H1 (cell line): ENCODE data around the gene GPR87. TPM values are rescaled to one million over a fixed set of nuclear protein-coding genes. Genes with fewer than 3 reads are reported as not detected.

ENCODE experiments used
- CTBP2 ChIP-seq: IDR thresholded peaks from 2 replicates; pipeline ENCODE4 v1.7.0; 2011; ENCODE audit warnings: borderline replicate concordance, mild to moderate bottlenecking, moderate library complexity, mixed read lengths, low read length; ENCODE audit not compliant: insufficient read depth, insufficient read length
- EZH2 ChIP-seq: fragments of 200-600 bp; sonication (generic); IDR thresholded peaks from 2 replicates; pipeline ENCODE4 v1.7.1; 2012; ENCODE audit warnings: low read depth, mild to moderate bottlenecking, moderate library complexity, low read length, inconsistent platforms; ENCODE audit not compliant: severe bottlenecking
- HDAC2 ChIP-seq, 2 experiments: fragments of 300-600 bp in 1 of 2; sonication (generic) in 1 of 2; IDR thresholded peaks; 2 replicates each; pipeline ENCODE4 v1.6.1; 2011 to 2012; ENCODE audit warnings: low read depth in 2 of 2, low read length in 2 of 2, mild to moderate bottlenecking in 2 of 2, moderate library complexity in 2 of 2, borderline replicate concordance in 1 of 2, inconsistent platforms in 1 of 2
- KDM4A ChIP-seq: IDR thresholded peaks from one replicate; pipeline ENCODE4 v1.7.1; 2012; ENCODE audit warnings: low read depth, mild to moderate bottlenecking, moderate library complexity, low read length, inconsistent platforms; ENCODE audit not compliant: severe bottlenecking
- SRF ChIP-seq: IDR thresholded peaks from 2 replicates; pipeline ENCODE4 v1.6.1; 2011; ENCODE audit warnings: mild to moderate bottlenecking, low read depth, low read length, moderate library complexity
- TAF1 ChIP-seq: IDR thresholded peaks from 2 replicates; pipeline ENCODE4 v1.6.1; 2011; ENCODE audit warnings: mild to moderate bottlenecking, low read depth, low read length
- TCF12 ChIP-seq: IDR thresholded peaks from 2 replicates; pipeline ENCODE4 v1.6.1; 2011; ENCODE audit warnings: low read depth, mild to moderate bottlenecking, low read length
- polyA plus RNA-seq, 7 experiments: library from polyadenylated mRNA; depleted of rRNA in 3 of 7; stranded (reverse) in 5 of 7; unstranded in 2 of 7; fragments of >200 nt in 5 of 7; fragments of 200-250 nt in 2 of 7; gene quantifications; 1 replicate in 5 of 7; 2 replicates in 1 of 7; 4 replicates in 1 of 7; pipeline versions ENCODE4 v1.2.1 to v1.2.3, GENCODE V29; 2011 to 2013; ENCODE audit warnings: missing spikeins in 2 of 7, mixed read lengths in 2 of 7
- total RNA-seq: library from RNA; stranded (reverse); fragmentation: NEBNext Ultra II Directional; extraction: Animal tissue kit (Norgen Biotek cat#: 25700); gene quantifications from 2 replicates; pipeline ENCODE4 v1.2.1, GENCODE V29; 2021
- TF ChIP-seq, protein P1 (sequence below): IDR thresholded peaks from 2 replicates; pipeline ENCODE4 v1.6.1; 2011; ENCODE audit warnings: low read length, improper control_type of control experiment

Gene GPR87
- total and polyA plus RNA-seq, 2 of the 8 experiments (the other 6 are each of a cell fraction or from before 2014, with no cell fraction given): 0.05 TPM; not detected in 1

DNA sequence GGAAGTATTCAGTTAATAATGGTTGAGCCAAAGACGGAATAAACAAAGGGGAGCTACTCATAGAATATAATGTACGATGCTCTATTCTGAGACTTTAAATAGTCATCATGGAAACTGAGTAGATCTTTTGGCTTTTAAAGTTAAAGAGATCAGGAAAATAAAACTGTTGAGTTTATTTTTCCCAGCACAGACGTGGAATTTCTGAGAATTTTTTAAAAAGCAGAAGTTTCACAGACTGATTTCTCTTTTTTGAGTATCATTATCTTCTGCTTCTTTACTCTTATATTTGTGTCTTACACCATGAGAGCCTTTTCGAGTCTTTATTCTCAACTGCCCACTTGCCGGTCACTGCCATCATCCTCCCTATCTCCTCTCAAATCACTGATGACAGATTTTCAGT is 51.5 kb downstream of the GPR87 start (continued):
- no peak for TF ChIP-seq KDM4A
- no peak for TF ChIP-seq HDAC2 (IDR thresholded peaks at IDR 0.05; ENCODE audit: borderline replicate concordance in 1 of 2, low read depth in 2 of 2, low read length in 2 of 2)
- no peak for TF ChIP-seq TCF12
- TF ChIP-seq TAF1: no peak
- no peak for TF ChIP-seq EZH2
- TF ChIP-seq, protein P1, sequence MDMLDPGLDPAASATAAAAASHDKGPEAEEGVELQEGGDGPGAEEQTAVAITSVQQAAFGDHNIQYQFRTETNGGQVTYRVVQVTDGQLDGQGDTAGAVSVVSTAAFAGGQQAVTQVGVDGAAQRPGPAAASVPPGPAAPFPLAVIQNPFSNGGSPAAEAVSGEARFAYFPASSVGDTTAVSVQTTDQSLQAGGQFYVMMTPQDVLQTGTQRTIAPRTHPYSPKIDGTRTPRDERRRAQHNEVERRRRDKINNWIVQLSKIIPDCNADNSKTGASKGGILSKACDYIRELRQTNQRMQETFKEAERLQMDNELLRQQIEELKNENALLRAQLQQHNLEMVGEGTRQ: no peak
- TF ChIP-seq CTBP2: no peak
- TF ChIP-seq SRF: no peak
